NCI-H1048 (cell line): ENCODE results near the gene RCOR2.

Source experiments
- DNase-seq: peaks from one replicate; lab custom pipeline; 2025; lab: John Stamatoyannopoulos, UW

RCOR2 gene

GRCh38 chr11:63922673-63923192, 5.8 kb upstream of the RCOR2 start:
- no peak for DNase-seq

GRCh38 chr11:63920939-63921417, 4.0 kb upstream of the RCOR2 start:
- no peak for DNase-seq

- no peak for DNase-seq
Measured at GRCh38 chr11:63920126-63920938, 3.4 kb upstream of the RCOR2 start.

DNA sequence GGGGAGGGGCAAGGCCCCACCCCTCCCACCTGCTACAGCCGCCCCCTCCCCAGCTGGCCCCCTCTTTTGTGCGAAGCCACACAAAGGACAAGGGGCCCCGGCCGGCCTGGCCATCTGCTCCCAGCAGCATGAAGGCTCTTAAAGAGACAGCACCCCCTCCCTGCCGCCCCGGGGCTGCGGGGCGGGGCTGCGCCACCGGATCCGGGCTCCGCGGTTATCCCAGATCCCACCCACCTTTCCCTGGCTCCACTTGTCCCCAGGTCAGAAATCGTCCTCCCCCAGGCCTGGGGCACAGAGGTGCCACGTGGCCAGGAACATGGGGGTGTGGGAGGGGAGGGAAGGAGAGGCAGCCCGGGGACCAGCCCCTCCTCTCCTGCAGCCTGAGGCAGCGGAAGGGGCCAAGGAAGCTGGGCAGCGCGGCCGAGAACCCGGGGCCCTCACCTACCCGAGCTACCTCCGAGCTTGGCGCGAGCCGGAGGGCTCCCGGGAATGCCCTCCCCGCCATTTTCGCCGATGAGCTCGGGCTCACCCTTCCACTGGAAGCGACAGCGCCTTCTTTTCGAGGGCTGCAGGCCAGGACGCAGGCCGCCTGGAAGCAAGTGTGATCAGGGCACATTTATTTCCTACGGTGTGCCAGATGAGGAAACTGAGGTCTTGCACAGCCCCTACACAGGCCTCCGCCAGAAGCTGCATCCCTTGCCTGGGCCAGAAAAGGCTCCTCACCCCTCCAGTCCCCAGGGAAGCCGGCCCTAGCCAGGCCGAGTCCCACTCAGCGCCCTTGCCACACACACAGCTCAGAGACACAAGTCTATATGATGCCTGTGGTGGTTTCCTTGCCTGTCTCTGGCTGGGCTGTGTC, 2.5 kb upstream of the RCOR2 start:
- no peak for DNase-seq

- DNase-seq, result no peak
Measured at GRCh38 chr11:63918507-63919191, 1.7 kb upstream of the RCOR2 start.

DNA sequence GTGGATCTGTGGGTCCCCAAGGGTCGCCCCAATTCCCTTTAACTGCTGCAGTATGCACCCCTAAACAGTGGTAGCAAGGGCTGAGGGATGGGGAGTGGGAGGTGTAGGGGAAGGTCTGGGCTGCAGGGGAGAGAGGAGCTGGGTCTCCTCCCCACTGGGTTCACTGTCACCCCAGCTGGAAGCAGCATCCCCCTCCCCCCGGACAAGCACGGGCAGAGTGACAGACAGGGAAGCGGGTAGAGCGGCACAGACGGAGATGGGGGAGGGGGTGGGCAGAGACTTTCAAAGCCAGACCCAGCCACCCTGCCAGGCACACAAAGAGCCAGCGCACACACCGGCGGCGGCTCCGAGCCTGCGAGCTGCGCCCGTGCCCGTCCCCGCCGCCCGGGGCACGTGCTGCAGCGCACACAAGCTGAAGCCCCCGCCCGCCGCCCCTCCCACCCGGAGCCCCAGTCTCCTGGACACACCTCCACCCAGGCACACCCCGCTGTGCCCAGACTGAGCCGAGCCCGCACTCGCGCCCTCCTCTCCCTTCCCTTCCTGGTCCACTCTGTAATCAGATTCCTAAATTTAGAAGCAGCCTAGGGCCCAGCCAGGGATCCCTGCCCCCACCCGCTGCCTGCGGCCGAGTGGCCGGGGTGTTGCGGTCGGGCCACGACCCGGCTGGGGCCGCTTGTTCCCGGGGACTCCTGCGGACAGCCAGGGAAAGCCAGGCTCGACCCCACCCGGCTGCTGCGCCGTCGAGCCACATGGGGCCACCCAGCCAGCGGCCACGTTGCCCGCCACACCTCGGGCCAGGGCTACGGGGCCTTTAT, 935 bp upstream of the RCOR2 start:
- no peak for DNase-seq

DNA sequence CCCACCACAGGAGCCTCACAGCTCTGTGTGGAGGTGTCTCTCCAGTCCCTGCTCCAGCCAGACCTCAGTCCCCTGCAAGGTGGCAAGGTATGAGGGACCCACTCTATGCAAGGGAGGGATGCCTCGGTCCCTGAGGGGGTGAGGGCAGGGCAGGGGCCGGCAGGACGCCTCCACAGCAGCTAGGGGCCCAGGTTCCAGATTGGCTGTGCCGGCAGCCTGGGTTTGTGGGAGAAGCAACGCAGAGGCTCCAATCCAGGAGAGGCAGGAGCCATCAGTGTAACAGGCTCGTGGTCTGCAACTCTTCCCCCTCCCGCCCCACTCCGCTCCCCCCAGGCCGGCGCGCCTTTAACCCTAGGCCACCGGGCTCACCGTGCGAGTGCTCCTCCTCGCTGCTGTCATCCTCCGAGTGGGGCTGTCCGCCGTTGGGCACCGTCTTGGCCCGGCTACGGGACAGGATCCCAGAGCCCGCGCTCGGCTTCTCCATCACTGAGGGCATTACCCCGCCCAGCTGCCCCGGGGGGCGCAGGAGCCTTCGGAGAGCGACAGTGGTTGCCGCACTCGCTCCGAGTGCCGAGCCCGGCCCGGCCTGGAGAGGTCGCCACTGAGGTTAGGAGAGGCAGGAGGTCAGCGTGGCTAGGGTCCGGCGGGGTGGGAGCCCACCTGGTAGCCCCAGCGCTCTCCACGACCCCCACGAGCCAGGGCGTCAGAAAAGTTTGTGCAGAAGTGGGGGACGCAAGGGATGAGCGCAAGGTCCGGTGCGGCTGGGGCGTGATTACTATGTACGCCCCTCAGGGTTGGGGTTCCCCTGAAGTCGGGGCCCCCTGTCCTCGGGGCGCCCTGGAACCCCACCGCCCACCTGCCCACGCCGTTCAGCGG, 765 bp downstream of the RCOR2 start:
- DNase-seq, result no peak

- no peak for DNase-seq
Measured at GRCh38 chr11:63914896-63915691, 1.9 kb downstream of the RCOR2 start.

DNA sequence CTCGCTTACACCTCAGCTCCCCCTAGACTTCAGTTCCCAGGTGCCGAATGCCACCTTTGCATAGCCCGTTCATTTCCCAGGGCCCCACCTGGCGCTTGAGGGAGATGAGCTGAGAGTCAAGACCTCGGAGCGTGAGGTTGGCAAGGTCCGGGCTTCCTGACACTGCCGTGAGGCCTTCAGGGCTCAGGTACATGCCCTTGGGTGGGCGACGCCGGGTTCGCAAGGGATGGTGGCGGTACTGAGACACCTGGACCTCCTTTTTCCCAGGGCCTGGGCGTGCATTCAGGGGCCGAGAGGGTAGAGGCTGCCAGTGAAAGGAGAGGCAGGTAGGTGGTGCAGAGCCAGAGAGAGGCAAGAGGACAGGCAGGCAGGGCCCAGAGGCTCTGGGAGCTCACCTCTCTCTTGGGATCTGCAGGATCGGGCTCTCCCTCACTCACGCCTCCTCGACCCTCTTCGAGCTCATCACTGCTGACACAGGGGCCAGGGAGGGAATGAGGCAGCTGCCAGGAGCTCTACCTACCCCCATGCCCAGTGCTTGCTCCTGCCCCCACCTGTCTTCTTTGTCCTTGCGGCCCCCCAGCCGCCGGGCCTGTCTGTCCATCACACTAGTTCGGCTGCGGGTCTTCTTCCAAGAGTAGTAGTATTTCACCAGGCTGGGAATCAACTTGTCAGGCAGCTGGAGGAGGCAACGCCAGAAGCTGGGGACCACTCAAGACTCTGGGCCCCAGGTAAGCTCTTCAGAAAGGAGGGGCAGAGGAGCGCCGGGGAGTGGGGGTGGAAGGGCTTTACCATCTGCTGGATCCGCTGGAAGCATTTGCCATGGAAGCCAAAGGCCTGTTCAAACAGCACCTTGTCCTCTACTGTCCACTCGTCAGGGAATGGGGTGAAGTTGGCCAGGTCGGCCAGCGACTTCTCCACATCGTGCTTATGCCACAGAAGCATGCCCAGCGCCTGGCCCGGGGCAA, 2.8 kb downstream of the RCOR2 start:
- DNase-seq, result no peak

- DNase-seq, result no peak
Measured at GRCh38 chr11:63912678-63913077, 4.3 kb downstream of the RCOR2 start.

DNA sequence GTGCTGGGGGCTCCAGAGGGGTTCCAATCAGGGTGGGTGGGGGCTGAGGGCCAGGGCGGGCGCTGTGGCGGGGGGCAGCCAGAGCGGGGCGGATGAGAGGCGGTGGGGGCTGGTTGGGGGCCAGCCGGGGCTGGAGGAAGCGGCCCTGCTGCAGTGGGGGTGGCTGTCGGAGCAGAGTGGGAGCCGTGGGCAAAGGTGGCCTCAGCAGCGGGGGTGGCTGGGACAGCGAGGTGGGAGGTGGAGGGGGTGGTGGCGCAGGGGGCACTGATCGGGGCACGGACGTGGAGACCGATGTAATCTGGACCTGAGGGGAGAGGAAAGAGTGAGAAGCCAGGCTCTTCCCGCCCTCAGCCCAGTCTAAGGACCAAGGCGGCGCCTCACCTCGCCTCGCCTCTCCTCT, 5.1 kb downstream of the RCOR2 start:
- no peak for DNase-seq

GRCh38 chr11:63911440-63911839, 5.5 kb downstream of the RCOR2 start:
- DNase-seq, result no peak

DNA sequence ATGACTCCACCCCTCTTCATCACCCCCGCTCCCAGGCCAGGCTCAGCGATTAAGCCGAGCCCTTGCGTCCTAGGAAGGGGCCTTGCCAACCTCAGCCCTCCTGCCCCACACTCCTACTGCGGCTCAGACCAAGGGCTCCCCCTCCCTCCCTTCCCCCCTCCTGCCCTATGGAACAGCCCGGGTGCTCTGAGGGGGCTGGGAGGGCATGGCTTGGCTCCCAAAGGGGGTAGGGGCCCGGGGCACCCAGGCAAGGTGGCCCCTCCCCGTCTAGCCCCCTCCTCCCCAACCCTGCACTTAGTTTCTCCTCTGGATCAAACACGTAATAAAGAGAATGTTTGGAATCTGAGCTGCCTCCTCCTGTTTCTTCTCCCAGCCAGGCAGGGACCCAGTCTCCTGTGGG, 6.3 kb downstream of the RCOR2 start:
- no peak for DNase-seq

DNA sequence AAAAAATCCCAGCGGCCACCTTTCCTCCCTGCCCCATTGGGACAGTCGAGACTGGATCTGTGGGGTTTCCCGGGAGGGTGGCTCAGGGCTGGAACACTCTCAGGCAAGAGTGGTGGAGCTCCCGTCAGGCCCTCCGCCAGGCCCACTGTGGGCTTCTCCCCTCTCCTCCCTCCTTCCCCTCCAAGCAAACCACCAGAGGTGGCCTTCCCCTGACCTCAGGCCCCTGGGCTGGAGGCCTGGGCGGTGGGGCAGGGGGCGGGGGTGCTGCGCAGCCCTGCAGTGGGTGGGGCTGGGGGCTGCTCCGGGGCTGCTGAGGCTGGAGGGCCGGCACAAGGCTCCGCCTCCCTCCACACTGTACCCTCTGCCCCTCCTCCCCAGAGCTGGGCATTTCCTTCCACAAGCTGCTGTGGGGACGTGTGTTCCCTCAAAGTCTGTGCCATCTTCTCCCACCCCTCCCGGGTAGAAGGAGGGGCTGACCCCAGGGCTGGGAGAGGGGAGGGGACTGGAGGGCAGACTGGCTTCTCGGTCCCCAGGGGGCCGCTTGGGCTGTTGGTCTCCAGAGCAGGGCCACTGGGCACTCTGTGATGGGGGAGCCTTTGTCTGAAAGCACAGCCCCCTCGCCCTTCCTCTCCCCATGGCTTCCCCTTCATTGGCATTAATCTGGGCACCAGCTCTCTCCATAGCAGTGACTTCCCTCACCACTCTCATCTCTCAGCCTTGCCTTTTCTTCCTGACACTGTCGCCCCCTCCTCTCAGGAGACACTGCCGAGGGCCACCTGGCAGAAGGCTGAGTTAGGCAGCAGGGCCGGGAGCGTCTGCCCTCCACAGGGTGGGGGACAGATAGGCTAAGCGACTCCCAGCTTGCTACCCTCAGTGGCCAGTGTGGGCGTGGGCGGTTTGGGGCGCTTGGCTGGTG, 7.1 kb downstream of the RCOR2 start:
- no peak for DNase-seq

DNA sequence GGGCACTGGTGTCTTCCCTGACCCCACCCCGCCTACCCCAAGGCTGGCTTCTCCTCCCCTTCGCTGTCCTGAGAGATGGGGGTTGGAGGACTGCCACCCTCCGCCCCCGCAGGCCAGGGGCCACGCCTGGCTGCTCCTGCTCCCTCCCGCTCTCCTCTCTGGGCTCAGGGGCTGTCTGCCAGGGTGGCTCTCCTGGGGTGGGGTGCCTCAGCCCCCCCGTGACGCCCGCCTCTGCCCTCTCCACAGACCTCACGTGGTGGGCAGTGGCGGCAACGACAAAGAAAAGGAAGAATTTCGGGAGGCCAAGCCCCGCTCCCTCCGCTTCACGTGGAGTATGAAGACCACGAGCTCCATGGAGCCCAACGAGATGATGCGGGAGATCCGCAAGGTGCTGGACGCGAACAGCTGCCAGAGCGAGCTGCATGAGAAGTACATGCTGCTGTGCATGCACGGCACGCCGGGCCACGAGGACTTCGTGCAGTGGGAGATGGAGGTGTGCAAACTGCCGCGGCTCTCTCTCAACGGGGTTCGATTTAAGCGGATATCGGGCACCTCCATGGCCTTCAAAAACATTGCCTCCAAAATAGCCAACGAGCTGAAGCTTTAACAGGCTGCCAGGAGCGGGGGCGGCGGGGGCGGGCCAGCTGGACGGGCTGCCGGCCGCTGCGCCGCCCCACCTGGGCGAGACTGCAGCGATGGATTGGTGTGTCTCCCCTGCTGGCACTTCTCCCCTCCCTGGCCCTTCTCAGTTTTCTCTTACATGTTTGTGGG, 8.1 kb downstream of the RCOR2 start:
- DNase-seq, result no peak

- no peak for DNase-seq
Measured at GRCh38 chr11:63907808-63908530, 9.0 kb downstream of the RCOR2 start.
